GM18520 (cell line): Measurements from ENCODE around the gene FALEC.
"Not testable (repeated sequence)": the region's sequence is repeated elsewhere in the genome, so short reads cannot be mapped to it uniquely, and the experiment has no call there.

Experiments
- ATAC-seq: cut with Tn5 transposase; IDR thresholded peaks from one replicate; pipeline ENCODE4 v1.9.1; 2021; ENCODE audit not compliant: unreplicated experiment

The FALEC gene

DNA sequence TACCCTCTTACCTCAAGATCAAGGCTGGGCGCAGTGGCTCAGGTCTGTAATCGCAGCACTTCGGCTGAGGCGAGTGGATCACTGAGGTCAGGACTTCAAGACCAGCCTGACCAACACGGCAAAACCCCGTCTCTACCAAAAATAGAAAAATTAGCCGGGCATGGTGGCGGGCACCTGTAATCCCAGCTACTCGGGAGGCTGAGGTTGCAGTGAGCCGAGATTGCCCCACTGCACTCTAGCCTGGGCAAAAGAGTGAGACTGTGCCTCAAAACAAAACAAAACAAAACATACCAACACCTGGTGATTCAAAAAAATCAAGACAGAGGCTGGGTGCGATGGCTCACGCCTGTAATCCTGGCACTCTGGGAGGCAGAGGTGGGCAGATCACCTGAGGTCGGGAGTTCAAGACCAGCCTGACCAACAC is 58.1 kb downstream of the FALEC start:
- not testable (repeated sequence) for ATAC-seq

GRCh38 chr1:150574260-150575071 is 58.9 kb downstream of the FALEC start:
- ATAC-seq = no peak

GRCh38 chr1:150575072-150575489 is 59.5 kb downstream of the FALEC start:
- ATAC-seq = no peak

GRCh38 chr1:150575518-150576366 is 60.2 kb downstream of the FALEC start:
- ATAC-seq = no peak

DNA sequence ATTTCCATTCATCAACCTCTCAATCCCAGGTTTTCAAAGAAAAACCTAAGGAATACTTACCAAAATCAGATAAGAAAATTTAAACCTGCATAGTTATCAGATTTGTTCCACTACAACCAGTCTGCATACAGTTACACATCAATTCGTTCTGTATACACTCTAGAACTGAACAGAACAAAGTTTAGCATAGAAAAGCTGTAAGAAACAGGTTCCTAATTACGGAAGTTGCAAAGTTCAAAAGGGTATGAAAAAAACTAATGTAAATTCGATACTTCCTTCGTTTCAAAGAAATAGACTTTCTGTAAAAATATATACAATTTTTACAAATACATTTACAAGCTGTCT is 60.8 kb downstream of the FALEC start:
- ATAC-seq = no peak

DNA sequence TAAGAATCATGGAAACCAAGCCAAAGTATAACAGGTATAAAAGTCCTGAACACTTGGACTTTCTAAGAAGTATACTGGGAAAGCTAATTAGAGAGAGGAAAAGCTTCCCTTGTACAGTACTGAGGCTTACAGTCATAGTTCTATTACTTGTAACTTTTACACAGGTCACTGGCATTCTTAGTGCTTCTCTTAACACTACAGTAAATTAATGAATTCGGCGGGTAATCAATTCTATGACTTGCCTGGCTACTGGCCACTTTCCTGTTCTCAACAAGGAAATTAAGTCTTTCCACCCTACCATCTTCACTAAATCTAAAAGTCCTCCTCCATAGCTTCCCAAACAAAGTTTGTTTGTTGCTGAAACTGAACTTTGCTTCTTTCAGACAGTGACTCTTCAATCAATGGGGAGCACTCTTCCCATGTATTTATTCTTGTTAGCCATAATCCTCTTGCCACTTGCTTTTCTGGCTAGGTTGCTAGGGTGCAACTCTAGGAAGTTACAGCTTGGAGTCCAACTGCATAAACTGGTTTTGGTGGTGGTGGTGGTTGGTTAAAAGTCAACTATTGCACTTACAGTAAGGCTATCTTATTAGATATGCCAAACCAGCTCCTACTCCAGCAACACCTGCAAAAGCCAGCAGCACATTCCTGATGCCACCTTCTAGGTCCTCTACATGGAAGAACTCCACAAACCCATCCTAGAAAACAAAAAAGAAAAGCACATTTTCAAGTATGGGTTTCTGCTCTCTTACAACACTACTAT is 61.4 kb downstream of the FALEC start:
- ATAC-seq = no peak

- ATAC-seq = no peak
These were observed 62.2 kb downstream of the FALEC start for GRCh38 chr1:150577557-150578271.

DNA sequence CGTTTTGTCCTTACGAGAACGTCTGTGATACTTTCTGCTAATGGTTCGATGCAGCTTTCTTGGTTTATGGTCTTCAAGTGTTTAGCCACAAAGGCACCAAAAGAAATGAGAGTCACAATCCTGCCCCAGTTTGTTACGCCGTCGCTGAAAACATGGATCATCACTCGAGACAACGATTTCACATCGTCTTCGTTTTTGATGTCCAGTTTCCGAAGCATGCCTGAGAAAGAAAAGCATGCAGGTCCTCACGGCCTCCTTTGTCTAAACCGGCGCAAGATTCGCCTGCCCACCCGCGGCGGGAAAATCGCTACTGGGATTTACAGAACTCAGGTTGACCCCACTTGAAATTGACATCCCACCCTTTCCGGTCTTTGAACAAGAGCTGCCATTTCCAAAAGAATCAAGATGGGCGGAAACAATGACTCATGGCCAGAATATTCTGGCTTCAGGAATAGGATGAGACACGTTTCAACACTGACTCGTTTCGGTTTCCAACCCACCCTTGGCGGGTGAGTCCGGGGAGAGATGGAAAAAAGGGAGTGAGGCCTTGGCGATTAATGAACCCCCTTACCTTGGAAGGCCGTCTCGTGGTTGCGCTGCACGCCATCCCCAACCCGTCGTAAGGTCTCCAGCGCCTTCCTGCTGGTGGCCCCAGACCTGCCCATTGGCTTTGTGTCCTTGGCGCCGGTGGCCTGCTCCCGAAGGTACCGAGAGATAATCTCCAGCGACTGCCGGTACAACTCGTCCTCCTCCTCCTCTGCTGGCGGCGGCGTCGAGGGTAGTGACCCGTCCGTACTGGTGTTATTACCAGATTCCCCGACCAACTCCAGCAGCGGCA is 62.9 kb downstream of the FALEC start:
- no peak for ATAC-seq

DNA sequence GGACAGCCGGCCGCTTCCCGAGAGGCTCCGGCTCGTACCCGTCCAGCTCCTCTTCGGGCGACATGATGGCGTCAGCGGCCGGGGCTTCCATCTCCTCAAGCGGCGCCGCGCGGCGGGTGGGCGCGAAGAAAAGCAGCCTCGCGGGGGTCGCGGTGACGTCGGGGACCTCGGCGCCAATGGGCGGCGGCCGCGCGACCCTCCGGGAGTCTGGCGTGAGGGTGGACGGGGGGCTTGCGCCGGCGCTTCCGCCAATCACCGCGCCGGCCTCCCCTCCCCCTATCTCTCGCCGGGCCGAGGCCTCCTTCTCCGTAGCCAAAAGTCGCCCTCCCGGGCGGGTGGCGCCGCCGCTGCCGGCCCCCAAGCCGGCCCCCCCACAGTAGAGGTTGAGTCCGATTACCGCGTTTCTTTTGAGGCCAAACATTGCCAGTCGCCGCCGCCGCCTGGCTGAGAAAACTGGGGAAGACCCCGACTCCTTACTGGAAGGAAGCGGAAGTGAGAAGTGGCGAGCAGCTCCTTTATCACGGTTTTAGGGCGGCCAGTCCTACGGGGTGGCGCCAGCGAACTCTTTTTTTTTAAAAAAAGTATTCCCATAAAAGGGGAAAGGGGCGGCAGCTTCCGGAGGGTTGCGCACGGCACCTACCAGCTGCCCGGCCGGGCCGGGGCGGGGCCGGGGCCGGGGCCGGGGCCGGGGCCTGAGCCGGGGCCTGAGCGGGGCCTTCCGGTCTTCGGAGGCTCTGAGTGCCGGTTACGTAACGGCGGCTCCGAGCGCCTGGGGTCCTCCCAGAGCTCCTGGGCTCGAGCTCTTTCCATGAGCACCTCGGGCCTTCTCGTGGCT is 63.8 kb downstream of the FALEC start, which contains the start of gene MCL1:
MCL1 (minus strand) TSS at position 501 of the 835 bp plus-strand sequence; CDS start at position 421, 80 bp downstream.
- peak; percentile 87 for ATAC-seq

- no peak for ATAC-seq
These were observed 64.5 kb downstream of the FALEC start for GRCh38 chr1:150579945-150580642.

DNA sequence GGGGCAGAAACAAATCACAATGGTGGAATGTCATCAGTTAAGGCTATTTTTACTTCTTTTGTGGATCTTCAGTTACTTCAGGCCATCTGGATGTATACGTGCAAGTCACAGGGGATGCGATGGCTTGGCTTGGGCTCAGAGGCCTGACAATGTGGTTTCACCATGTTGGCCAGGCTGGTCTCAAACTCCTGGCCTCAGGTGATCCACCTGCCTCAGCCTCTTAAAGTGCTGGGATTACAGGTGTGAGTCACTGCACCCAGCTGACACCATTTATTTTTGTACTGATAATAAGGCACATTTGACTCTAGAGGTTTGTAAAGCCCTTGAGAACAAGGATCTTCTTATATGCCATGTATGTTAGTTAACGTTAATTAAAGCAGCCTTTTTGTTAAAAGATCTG is 65.4 kb downstream of the FALEC start:
- not testable (repeated sequence) for ATAC-seq

GRCh38 chr1:150581437-150581836 is 65.9 kb downstream of the FALEC start:
- ATAC-seq = not testable (repeated sequence)

- not testable (repeated sequence) for ATAC-seq
These were observed 66.4 kb downstream of the FALEC start for GRCh38 chr1:150581962-150582361.

DNA sequence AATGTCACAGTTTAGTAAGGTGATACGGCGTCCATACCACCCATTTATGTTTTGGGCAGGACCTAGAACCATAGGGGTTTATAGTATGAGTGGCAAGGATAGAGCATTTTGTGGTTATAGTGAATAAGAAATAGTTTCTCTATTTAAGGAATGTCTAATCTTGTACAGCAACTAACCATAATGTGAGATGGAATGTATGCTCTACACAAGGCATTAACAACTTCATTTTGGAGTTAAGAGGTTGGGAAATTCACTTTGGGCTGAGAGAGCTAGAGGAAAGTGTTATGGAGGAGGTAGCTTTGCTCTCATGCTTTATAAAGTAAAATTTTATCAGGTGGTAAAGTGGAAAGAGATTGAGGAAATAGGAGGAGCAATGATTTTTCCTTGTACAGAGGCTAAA is 66.8 kb downstream of the FALEC start:
- no peak for ATAC-seq
